ENCODE results near the gene RASL10A. TPM values are rescaled to one million over a fixed set of nuclear protein-coding genes. Genes with fewer than 3 reads are reported as not detected.

RASL10A gene
- total and polyA plus RNA-seq, 2 experiments from 2014 or later: 0.33 to 6.3 TPM

DNA sequence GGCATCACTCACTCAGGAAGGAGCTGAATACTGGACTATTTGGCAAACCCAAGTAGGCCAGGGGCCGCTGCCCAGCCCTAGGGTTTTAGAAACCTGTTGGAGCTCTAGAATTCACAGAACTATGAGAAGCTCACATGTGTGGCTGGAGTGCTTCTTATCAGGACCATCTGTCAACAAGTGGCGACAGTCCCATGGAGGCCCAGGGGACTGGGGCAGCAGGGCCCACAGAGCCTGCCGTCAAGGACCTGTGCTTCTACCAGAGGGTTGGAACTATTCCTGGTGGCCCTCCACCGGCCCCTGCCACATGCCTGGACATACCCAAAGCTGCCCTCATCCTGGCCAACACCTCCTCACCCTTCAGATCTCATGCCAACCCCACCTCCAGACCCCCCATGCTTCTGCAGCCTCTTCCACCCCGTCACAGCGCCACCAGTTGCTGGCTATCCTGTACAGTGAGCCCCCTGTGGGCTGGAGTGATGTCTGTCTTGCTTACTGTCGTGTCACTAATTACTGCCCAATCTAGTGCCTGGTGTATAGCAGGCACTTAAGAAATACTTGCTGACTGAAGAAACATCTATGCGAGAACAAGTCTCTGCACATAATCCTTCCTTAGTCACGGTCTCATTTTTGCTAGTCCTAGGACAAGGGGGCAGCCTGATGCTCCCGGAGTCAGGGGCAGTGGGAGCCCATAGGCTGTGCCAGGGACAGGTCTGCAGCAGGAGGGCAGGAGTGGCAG, 27.2 kb upstream of the RASL10A start:
- no peak for TF ChIP-seq EZH2phosphoT487 (IDR thresholded peaks at IDR 0.05; ENCODE audit: low read depth, severe bottlenecking, unreplicated experiment)
- TF ChIP-seq EZH2 (IDR thresholded peaks at IDR 0.05; ENCODE audit: borderline replicate concordance): no peak
- TF ChIP-seq, protein P1, sequence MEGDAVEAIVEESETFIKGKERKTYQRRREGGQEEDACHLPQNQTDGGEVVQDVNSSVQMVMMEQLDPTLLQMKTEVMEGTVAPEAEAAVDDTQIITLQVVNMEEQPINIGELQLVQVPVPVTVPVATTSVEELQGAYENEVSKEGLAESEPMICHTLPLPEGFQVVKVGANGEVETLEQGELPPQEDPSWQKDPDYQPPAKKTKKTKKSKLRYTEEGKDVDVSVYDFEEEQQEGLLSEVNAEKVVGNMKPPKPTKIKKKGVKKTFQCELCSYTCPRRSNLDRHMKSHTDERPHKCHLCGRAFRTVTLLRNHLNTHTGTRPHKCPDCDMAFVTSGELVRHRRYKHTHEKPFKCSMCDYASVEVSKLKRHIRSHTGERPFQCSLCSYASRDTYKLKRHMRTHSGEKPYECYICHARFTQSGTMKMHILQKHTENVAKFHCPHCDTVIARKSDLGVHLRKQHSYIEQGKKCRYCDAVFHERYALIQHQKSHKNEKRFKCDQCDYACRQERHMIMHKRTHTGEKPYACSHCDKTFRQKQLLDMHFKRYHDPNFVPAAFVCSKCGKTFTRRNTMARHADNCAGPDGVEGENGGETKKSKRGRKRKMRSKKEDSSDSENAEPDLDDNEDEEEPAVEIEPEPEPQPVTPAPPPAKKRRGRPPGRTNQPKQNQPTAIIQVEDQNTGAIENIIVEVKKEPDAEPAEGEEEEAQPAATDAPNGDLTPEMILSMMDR (IDR thresholded peaks at IDR 0.05; ENCODE audit: poor library complexity): no peak
- Histone ChIP-seq H2AFZ (no peak overlapping the region), H3K27me3 (no peaks in the 10 kb centered on the region), H3K79me2 (no peaks in the 10 kb centered on the region), H3K27ac (no peak overlapping the region), H3K9me2 (replicated peaks; ENCODE audit: insufficient read depth) (no peaks in the 10 kb centered on the region), H3K4me2 (no peak overlapping the region), H3K36me3 (replicated peaks; ENCODE audit: insufficient read depth, low read depth) (no peaks in the 10 kb centered on the region), H4K20me1 (ENCODE audit: insufficient read depth, poor library complexity, severe bottlenecking) (no peaks in the 10 kb centered on the region), H3K4me1 (ENCODE audit: insufficient read depth) (no peaks in the 10 kb centered on the region), H3K4me3 (no peak overlapping the region), H3K9me3 (ENCODE audit: low read depth) (no peaks in the 10 kb centered on the region)
- no peak for DNase-seq (ENCODE audit: low spot score)
- 70% methylated on average over 10 of the region's 10 CpGs for WGBS (ENCODE audit: low lambda C conversion rate, missing lambda C conversion rate)

DNA sequence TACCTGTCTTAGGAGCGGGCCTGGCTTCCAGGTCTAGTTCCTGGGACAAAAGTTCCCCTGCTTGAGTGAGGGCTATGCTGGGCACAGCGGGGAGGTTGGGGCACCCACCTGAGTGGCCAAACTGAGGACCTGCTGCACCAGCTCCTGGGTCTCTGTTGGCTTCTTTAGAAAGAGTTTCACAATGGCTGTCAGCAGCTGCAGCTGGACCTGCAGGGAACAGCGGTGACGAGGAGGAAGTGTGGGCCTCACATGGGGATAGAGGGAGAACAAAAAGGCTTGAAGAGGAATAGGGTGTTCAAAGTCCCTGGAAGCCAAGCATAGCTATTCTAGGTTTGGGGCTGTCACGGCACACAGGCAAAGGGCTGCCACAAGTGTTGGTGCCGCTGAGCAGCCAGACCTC, 26.7 kb upstream of the RASL10A start:
- H3K9me2 ChIP-seq (replicated peaks; ENCODE audit: insufficient read depth): no peaks in the 10 kb centered on the region
- no peak overlapping the region for H3K27ac ChIP-seq
- WGBS (ENCODE audit: low lambda C conversion rate, missing lambda C conversion rate): 94% methylated on average over 6 of the region's 6 CpGs
- H3K4me2 ChIP-seq: no peak overlapping the region
- no peaks in the 10 kb centered on the region for H3K36me3 ChIP-seq (replicated peaks; ENCODE audit: insufficient read depth, low read depth)
- H3K9me3 ChIP-seq (ENCODE audit: low read depth): no peaks in the 10 kb centered on the region
- no peak for DNase-seq (ENCODE audit: low spot score)
- H2AFZ ChIP-seq: no peak overlapping the region
- H3K79me2 ChIP-seq: no peaks in the 10 kb centered on the region
- H4K20me1 ChIP-seq (ENCODE audit: insufficient read depth, poor library complexity, severe bottlenecking): no peaks in the 10 kb centered on the region
- H3K27me3 ChIP-seq: no peaks in the 10 kb centered on the region
- no peak overlapping the region for H3K4me3 ChIP-seq
- TF ChIP-seq EZH2 (IDR thresholded peaks at IDR 0.05; ENCODE audit: borderline replicate concordance) (no peak), EZH2phosphoT487 (IDR thresholded peaks at IDR 0.05; ENCODE audit: low read depth, severe bottlenecking, unreplicated experiment) (no peak)
- TF ChIP-seq, protein P1 (IDR thresholded peaks at IDR 0.05; ENCODE audit: poor library complexity): no peak
- no peaks in the 10 kb centered on the region for H3K4me1 ChIP-seq (ENCODE audit: insufficient read depth)

DNA sequence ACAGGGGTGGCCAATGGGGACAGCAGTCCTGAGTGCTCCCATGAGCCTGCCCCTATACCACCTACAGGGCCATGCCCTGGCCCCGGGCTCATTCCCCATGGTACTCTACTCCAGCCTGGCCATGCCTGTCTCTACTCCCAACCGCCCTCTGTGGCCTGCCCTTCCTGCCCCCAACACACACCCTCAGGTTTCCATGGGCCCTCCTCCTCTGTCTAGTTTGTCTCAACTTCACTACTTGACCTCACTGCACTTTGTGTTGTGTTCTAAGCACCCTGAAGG, 26.3 kb upstream of the RASL10A start:
- no peak overlapping the region for H3K4me3 ChIP-seq
- no peak overlapping the region for H3K4me2 ChIP-seq
- H3K79me2 ChIP-seq: no peaks in the 10 kb centered on the region
- WGBS (ENCODE audit: low lambda C conversion rate, missing lambda C conversion rate): 89% methylated on average over 2 of the region's 2 CpGs
- no peaks in the 10 kb centered on the region for H3K36me3 ChIP-seq (replicated peaks; ENCODE audit: insufficient read depth, low read depth)
- DNase-seq (ENCODE audit: low spot score): no peak
- H3K4me1 ChIP-seq (ENCODE audit: insufficient read depth): no peaks in the 10 kb centered on the region
- H3K27me3 ChIP-seq: no peaks in the 10 kb centered on the region
- H2AFZ ChIP-seq: no peak overlapping the region
- TF ChIP-seq, protein P1 (IDR thresholded peaks at IDR 0.05; ENCODE audit: poor library complexity): no peak
- TF ChIP-seq EZH2 (IDR thresholded peaks at IDR 0.05; ENCODE audit: borderline replicate concordance) (no peak), EZH2phosphoT487 (IDR thresholded peaks at IDR 0.05; ENCODE audit: low read depth, severe bottlenecking, unreplicated experiment) (no peak)
- H3K9me3 ChIP-seq (ENCODE audit: low read depth): no peaks in the 10 kb centered on the region
- no peaks in the 10 kb centered on the region for H4K20me1 ChIP-seq (ENCODE audit: insufficient read depth, poor library complexity, severe bottlenecking)
- H3K9me2 ChIP-seq (replicated peaks; ENCODE audit: insufficient read depth): no peaks in the 10 kb centered on the region
- H3K27ac ChIP-seq: no peak overlapping the region

Data from hepatocyte (in vitro differentiated cells).